GM12892 (cell line): Measurements from ENCODE around the gene TMEM138.

Experiments
- POLR2A ChIP-seq: IDR thresholded peaks from 2 replicates; pipeline ENCODE4 v1.6.1; 2011; ENCODE audit warnings: low read depth, low read length, control low read depth
- POLR2AphosphoS5 ChIP-seq: IDR thresholded peaks from 2 replicates; pipeline ENCODE4 v1.6.1; 2011; ENCODE audit warnings: low read depth, low read length, control low read depth
- TAF1 ChIP-seq: IDR thresholded peaks from 2 replicates; pipeline ENCODE4 v1.6.1; 2011; ENCODE audit warnings: low read depth, mild to moderate bottlenecking, control low read depth, low read length, borderline replicate concordance

DNA sequence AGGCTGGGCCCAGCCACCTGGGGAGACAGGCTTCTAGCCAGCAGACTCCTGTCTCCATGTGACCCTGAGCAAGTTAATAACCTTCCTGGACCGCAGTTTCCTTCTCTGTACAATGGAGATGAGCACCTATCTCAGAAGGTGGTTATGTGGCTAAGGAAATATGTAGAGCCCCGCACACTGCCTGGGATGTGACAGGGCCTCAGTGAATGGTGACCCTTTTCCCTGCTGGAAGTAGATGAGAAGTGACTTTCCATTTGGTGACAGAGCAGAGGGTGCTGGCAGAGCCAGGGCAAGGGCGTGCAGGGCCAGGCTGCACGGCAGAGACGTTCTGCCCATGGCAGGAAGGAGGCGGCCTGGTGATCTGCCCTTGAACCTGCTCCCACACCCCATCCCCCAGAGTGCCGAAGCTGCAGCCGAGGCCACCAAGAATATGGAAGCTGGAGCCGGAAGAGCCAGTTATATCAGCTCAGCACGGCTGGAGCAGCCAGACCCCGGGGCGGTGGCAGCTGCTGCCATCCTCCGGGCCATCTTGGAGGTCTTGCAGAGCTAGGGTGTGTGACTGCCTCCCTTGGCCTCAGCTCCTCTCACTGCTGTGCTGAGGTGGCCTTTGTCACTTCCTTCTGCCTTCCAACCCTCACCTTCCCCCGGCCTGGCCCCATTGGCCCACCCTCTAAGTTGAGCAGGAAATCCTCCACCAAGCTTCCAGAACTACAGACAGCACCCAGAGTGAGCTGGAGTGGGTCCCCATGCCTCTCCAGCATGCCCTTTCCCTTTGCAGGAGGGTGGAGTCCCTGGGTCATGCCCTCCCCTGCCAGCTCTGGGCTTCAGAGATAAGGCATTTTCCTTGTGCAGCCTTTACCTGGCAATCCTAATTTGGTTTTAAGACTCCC, 16.0 kb upstream of the TMEM138 start:
- TF ChIP-seq POLR2AphosphoS5 (no peak), POLR2A (no peak), TAF1 (no peak)
